Left ventricle myocardium inferior (tissue), 1 donor: Measurements from ENCODE around the gene ZNF143. TPM values are rescaled to one million over a fixed set of nuclear protein-coding genes. Genes with fewer than 3 reads are reported as not detected.

ENCODE experiments used
- DNase-seq: peaks from one replicate; pipeline ENCODE4 v3.0.0-alpha.2; 2020
- H3K27ac ChIP-seq: fragments of 200-600 bp; replicated peaks from 2 replicates; pipeline ENCODE4 v1.8.0; 2021
- H3K27me3 ChIP-seq: fragments of 200-600 bp; 2 replicates; pipeline ENCODE4 v1.8.0; 2021; ENCODE audit warnings: low read depth
- H3K36me3 ChIP-seq: fragments of 200-600 bp; 2 replicates; pipeline ENCODE4 v1.8.0; 2021
- H3K4me1 ChIP-seq: fragments of 200-600 bp; 2 replicates; pipeline ENCODE4 v1.8.0; 2021
- H3K4me3 ChIP-seq: fragments of 200-600 bp; 2 replicates; pipeline ENCODE4 v1.8.0; 2021; ENCODE audit warnings: mild to moderate bottlenecking, moderate library complexity
- H3K9me3 ChIP-seq: fragments of 200-600 bp; replicated peaks from 2 replicates; pipeline ENCODE4 v1.8.0; 2021
- CTCF ChIP-seq: fragments of 200-600 bp; IDR thresholded peaks from 2 replicates; pipeline ENCODE4 v1.8.0; 2021; ENCODE audit warnings: antibody characterized with exemption, mild to moderate bottlenecking, borderline replicate concordance
- intact Hi-C: fragments of 100-400 bp; cut with micrococcal nuclease; formaldehyde crosslinking; loops from one replicate; pipeline ENCODE4 v1.11.0; 2022
- total RNA-seq: library from RNA; stranded (reverse); fragmentation: NEBNext Ultra II Directional; extraction: Animal tissue kit (Norgen Biotek cat#: 25700); gene quantifications from one replicate; pipeline ENCODE4 v1.2.1, GENCODE V29; 2021
- donor health status: DM: no; HTN: yes; CAD: no; lungs with severe emphysema.

Gene ZNF143
- total RNA-seq, 1 donor from 2014 or later: 21.7 TPM

GRCh38 chr11:9518835-9519410 is 58.1 kb downstream of the ZNF143 start:
- DNase-seq: no peak
- Histone ChIP-seq H3K27ac (no peak overlapping the region), H3K36me3 (peaks cover 72% of the 10 kb centered on the region), H3K4me1 (peaks cover under 1% of the 10 kb centered on the region), H3K27me3 (no peaks in the 10 kb centered on the region), H3K4me3 (no peak overlapping the region), H3K9me3 (no peaks in the 10 kb centered on the region)
- intact Hi-C loops: no loop called here
- TF ChIP-seq CTCF: no peak

- Histone ChIP-seq H3K4me1 (peaks cover 24% of the 10 kb centered on the region), H3K27me3 (no peaks in the 10 kb centered on the region), H3K4me3 (no peak overlapping the region), H3K27ac (no peak overlapping the region), H3K36me3 (peaks cover 47% of the 10 kb centered on the region), H3K9me3 (no peaks in the 10 kb centered on the region)
- DNase-seq: no peak
- no peak for TF ChIP-seq CTCF
- intact Hi-C loops: no loop called here
Measured at GRCh38 chr11:9524001-9524400, 63.2 kb downstream of the ZNF143 start.

- DNase-seq: no peak
- Histone ChIP-seq H3K4me1 (peaks cover 35% of the 10 kb centered on the region), H3K4me3 (no peak overlapping the region), H3K27me3 (no peaks in the 10 kb centered on the region), H3K9me3 (no peaks in the 10 kb centered on the region), H3K27ac (no peak overlapping the region), H3K36me3 (peaks cover 40% of the 10 kb centered on the region)
- no peak for TF ChIP-seq CTCF
- intact Hi-C loops: no loop called here
Measured at GRCh38 chr11:9525116-9525515, 64.3 kb downstream of the ZNF143 start.

GRCh38 chr11:9527481-9528135 is 66.8 kb downstream of the ZNF143 start:
- Histone ChIP-seq H3K4me3 (no peak overlapping the region), H3K4me1 (peaks cover 36% of the 10 kb centered on the region), H3K27ac (peak overlapping the region; percentile 60), H3K9me3 (no peaks in the 10 kb centered on the region), H3K27me3 (no peaks in the 10 kb centered on the region), H3K36me3 (peaks cover 24% of the 10 kb centered on the region)
- TF ChIP-seq CTCF: no peak
- intact Hi-C loops: no loop called here
- DNase-seq: no peak

- no peaks in the 10 kb centered on the region for H3K27me3 ChIP-seq
- H3K36me3 ChIP-seq: peaks cover 23% of the 10 kb centered on the region
- H3K4me3 ChIP-seq: no peak overlapping the region
- H3K4me1 ChIP-seq: peaks cover 36% of the 10 kb centered on the region
- H3K9me3 ChIP-seq: no peaks in the 10 kb centered on the region
- peak overlapping the region; percentile 60 for H3K27ac ChIP-seq
- intact Hi-C loops: no loop called here
- no peak for TF ChIP-seq CTCF
- no peak for DNase-seq
Measured at GRCh38 chr11:9528136-9528501, 67.3 kb downstream of the ZNF143 start.
